C4-2B (cell line): ENCODE results near the gene FEZF1.

Experiments used
- CTCF ChIP-seq: fragments of 450-650 bp; conservative IDR thresholded peaks from 2 replicates; pipeline ENCODE4 v1.5.1; 2017; ENCODE audit warnings: mild to moderate bottlenecking
- ZFX ChIP-seq: fragments of 450-650 bp; IDR thresholded peaks from 2 replicates; pipeline ENCODE4 v1.6.1; 2017

GRCh38 chr7:122262246-122262645 is 42.3 kb downstream of the FEZF1 start:
- TF ChIP-seq CTCF (no peak), ZFX (no peak)
